Keratinocyte (primary cell): ENCODE results near the gene AMD1.

Source experiments
- CTCF ChIP-seq, 3 experiments: IDR thresholded peaks in 1 of 3; conservative IDR thresholded peaks in 1 of 3; optimal IDR thresholded peaks in 1 of 3; 2 replicates in 2 of 3; 3 replicates in 1 of 3; pipeline versions ENCODE3 to v1.5.1; 2011; ENCODE audit warnings: low read length in 3 of 3, mild to moderate bottlenecking in 3 of 3, moderate library complexity in 2 of 3, control low read depth in 1 of 3, inconsistent platforms in 1 of 3; ENCODE audit not compliant: insufficient read depth in 2 of 3; ENCODE audit errors: extremely low read depth in 1 of 3
- EZH2 ChIP-seq: IDR thresholded peaks from one replicate; pipeline ENCODE4 v1.6.1; 2012; ENCODE audit warnings: inconsistent platforms, mild to moderate bottlenecking, low read length, moderate library complexity

DNA sequence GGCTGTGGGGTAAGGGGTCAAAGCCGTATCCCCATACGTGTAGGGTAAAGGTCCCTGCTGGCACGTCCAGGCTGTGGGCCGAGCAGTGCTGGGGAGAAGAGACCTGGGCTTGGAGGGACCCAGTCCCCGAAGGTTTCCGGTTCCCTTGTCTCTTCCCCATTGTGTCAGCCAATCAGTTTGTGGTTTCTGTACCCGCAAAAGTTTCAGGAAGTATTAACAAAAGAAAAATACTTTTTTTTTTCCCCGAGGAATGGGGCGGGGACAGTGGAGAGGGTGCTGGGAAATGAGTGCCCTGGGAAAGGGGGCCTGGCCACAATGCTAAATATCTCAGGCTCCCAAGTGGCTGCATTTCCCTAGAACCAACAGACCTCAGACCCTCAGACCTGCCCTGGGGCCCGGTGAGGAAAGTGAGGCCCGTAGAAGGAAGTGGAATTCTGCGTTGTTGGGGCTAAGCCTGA lies 15.2 kb upstream of the AMD1 start:
- TF ChIP-seq CTCF (optimal IDR thresholded peaks at IDR 0.05 in 1 of 3, IDR thresholded peaks at IDR 0.05 in 1 of 3, conservative IDR thresholded peaks at IDR 0.05 in 1 of 3; ENCODE audit: extremely low read depth in 1 of 3, insufficient read depth in 2 of 3, low read length in 3 of 3) (no peak), EZH2 (no peak)
